ENCODE results near the gene TPSAB1.
A peak's percentile ranks its signal among the peaks of the same experiment; 100 is the strongest.

Gene TPSAB1

DNA sequence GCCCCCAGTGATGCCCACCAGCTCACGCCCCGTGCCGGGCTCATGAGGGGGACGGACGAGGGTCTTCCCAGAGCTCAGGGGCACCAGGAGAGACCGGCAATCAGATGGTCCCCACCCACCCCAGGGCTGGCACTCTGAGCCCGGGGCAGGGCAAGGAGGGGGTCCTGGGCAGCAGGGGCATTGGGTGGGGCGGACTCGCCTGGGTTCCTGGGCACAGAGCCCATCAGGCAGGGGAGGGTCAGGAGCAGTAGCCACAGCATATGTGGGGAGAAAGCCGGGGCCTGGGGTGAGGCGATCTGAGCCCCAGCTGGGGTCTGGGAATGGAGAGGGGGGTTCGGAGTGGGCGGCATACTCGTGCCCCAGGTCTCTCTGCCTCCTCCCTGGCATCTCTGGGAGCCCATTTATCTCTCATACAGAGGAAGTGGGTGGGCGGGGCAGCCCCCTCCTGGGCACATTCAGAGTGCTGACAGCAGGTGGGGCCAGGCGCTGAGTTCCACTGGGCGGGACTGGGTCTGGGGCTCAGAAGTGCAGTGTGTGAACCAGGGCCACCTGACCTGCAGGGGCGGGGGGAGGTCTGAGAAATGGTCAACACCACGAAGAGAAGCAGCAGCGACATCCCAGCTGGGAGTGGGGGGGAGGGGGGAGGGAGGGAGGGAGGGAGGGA lies 48.4 kb downstream of the TPSAB1 start:
- peak; percentile 18 for DNase-seq

DNA sequence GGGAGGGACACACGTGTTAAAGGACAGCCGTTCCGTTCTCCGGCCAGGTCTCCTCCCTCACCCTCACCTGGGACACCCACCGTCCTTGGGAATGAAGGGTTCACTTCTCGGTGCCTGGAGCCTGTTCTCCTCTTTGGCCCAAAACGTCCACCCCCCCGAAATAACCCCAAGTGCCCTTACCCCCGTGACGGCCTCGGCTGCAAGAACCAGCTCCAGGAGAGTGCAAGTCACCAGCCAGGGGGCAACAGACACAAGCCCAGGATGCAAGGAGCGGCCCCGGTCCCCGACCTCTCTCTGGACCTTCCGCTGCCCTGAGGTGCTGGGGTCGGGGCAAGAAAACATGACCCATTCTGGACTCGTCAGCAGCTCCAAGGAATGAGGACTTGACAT lies 49.0 kb downstream of the TPSAB1 start:
- DNase-seq, result no peak

DNA sequence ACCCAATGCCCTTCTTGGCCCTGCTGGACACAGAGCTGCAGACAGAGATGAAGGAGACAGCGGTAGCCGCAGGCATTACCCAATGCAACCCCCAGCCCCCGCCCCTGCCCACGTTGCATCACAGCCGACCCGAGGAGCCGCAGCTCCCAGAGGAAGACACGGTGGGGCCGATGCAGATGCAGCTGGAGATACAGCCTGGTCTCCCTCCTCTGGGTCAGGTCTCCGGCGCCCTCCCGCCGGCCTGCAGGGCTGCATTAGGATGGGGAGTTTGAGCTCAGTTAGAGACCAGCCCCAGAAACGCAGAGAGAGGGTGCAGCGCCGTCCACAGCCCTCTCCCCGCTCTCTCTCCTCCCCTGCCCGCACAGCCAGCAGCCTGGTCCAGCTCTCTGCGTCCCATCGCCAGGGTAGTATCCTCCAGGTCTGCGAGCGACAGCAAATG lies 49.6 kb downstream of the TPSAB1 start:
- no peak for DNase-seq

DNA sequence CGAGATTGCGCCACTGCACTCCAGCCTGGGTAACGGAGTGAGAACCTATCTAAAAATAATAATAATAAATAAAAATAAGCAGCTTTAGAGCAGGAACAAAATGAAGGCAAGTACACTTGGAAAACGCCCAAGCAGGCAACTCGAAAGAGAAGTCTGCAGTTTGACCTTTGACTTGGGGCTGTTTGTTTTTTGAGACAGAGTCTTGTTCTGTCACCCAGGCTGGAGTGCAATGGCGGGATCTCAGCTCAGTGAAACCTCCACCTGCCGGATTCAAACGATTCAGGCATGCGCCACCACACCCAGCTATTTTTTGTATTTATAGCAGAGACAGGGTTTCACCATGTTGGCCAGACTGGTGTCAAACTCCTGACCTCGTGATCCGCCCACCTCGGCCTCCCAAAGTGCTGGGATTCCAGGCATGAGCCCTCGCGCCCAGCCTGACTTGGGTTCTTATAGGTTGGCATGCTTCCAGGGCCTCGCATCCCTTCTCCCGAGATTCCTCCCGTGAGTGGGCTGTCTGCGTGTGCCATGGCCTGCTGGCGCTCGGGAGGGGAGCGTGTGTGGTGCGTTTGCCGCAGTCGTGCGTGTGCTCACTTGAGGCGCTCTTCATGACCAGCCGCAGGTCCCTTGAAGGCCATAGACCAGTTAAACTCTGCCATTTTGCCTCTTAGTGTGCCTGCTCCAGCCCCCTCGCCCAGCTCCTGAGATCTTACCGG lies 50.5 kb downstream of the TPSAB1 start:
- DNase-seq, result no peak

DNA sequence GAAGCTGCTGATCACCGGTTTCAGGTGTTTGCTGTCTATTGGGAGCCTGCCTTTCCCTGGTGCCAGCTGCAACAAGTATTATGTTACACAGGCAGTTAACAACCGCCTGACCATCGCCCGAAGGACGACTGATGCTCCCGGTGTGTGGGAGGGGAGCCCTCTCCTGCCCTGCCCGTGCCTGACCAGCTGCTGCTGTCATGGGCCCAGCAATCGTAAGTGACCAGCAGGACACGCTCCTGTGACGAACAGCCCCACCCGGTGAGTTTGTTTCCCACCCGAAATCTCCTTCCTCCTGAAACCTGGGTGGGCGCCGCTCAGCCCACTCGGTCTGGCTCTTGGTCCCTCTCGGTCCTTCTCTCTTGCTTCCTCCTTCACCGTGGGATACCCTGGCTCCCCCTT lies 51.1 kb downstream of the TPSAB1 start:
- no peak for DNase-seq
